Measurements from ENCODE around the gene PTPRT.

PTPRT gene

DNA sequence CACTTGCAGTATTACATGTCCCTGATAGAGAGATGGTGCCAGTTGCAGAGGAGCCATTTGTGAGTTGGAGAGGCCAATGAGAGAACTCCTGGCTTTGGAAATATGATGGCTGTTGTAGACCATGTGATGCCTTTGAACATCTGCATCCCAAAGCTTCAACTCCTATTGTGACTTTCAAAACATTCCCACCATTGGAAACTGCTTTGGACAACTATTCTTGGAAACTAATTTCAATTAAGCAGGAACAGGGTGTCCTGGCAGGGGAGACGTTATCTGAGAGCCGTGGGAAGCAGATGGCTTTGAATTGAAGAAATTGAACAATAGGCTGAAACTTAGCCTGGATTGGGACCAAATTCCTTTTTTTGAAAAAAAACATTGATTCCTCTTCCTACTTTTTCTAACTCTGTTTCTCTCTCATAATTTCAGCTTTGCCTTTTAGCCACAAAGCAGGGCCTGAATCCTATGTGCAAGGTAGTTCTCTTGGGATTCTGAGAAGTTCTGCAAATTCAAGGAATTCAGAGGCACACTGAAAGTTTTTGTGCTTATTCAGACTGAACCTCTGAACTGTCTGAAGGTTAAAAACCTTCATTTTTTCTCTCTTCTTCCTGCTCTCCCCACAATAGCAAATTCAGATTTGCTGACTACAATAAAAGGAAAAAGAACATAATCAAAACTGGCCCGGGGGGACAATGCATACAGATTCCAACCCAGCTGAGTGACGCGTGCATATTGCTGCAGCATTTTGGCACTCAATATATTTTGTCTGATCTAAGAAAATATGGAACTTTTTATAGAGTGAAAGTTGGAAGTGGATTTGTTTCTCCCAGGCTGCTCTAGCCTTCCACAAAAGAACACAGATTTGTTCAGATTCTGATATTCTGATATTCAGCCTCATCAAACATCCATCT, 851.2 kb downstream of the PTPRT start:
- peak in 2 of 58 donors; percentile 4 to 36 for DNase-seq

DNA sequence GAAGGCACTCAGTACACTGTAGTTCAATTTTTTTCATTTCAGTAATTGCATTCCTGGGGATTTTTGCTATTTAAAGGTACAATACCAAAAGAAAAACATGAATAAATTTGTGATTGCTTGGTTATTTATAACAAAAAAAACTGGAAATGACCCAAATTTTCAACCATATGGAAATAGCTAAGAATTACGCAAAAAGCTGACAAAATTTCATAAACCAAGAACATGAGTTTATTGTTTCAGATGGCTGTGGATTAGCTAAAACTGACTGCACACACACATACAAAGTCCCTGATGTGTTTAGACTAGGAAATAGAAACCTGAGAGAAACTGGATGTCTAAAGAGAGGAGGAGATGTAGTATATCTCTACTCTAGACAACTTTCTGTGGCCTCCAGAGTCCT, 853.1 kb downstream of the PTPRT start:
- no peak for DNase-seq

DNA sequence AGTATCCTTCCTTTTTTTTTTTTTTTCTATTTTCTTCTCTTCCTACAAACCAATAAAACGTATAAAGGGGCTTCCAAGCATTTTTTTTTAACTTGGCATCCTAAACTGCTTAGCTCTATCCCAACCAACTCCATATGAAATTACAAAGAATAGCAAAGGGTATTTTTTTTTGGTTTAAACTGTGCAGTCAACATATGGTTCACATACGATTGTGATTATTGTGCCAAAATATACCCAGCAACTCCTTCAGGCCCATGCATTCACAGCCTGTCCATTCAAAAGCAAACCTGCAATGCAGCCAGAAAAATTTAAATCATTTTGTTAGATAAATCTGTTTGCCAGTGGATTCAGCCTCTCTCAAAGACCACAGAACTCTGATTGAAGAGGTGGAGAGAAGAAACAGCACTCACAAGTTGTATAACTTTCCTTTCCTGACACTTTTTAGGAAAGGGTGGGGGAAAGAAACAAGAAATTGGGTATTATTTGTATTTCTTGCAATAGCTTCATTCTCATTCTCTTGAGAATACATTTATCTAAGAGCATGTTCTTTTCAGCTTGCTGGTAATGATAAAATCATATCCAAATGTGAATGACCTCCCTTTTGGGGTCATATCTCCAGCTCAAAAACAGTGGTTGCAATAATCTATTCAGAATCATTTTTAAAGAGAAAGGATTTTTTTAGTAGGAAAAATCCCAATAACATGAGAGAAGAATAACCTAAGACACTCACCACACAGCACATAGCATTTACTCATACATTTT, 870.3 kb downstream of the PTPRT start:
- DNase-seq = peak in 1 of 58 donors; percentile 7

DNA sequence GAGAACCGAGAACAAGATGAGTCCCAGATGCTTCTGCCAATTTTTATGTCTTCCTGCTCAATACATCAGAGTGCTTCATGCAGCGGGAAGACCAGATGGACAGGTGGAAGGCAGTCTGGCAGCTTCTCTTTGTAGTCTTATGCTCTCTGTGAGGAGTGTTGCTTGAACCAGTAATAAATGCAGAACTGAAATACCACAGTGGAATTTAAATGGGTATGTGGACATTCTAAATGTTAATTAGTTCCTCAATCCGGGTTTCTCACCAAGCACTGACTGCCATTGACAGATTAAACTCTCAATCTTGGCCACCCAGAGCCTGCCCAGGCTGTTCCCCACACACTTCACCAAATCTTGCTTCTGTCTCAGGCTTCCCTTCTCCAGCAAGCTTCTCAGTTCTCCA, 876.0 kb downstream of the PTPRT start:
- DNase-seq = no peak

- no peak for DNase-seq
Measured at GRCh38 chr20:42309050-42309449, 880.7 kb downstream of the PTPRT start.

DNA sequence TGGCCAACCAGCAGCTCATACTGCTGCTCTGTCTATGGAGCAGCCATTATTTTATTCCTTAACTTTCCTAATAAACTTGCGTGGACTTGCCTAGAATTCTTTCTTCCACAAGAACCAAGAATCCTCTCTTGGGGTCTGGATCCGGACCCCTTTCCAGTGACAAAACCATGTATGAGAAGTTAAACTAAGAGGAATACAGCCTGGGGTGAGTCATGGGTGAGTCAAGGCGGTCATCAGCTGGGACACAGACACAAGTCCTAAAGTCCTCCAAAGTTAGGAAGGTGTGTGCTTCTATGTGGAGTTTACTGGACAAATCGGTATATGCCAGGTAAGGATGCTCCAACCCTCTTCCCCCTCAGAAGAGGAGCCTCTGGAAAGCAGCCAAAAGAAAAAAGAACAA, 881.5 kb downstream of the PTPRT start:
- no peak for DNase-seq

- no peak for DNase-seq
Measured at GRCh38 chr20:42295592-42295991, 894.1 kb downstream of the PTPRT start.

- DNase-seq = no peak
Measured at GRCh38 chr20:42294976-42295375, 894.7 kb downstream of the PTPRT start.

DNA sequence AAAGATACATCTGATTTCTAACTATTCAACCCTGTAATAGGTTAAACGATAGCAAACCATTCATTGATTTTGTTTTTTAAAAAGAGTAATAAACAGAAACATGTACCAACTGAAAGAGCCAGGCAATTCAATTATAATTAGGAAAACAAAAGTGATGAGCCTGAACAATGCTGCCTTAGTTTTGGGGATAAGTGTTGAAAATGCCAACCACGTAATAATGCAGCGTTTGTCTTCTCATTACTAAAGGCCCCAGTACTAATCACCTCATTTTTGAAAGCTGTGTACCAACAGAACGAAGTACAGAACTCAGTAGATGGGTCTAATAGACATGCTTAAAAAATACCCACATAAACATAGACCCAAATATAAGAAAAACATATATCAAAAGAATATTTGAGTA, 907.9 kb downstream of the PTPRT start:
- peak in 2 of 58 donors; percentile 2 to 17 for DNase-seq

- DNase-seq = peak in 43 of 58 donors; percentile 2 to 44 (median 22)
Measured at GRCh38 chr20:42276718-42277602, 912.7 kb downstream of the PTPRT start.

- DNase-seq = no peak
Measured at GRCh38 chr20:42274986-42275385, 914.7 kb downstream of the PTPRT start.

GRCh38 chr20:42272516-42272915, 917.2 kb downstream of the PTPRT start:
- no peak for DNase-seq

DNA sequence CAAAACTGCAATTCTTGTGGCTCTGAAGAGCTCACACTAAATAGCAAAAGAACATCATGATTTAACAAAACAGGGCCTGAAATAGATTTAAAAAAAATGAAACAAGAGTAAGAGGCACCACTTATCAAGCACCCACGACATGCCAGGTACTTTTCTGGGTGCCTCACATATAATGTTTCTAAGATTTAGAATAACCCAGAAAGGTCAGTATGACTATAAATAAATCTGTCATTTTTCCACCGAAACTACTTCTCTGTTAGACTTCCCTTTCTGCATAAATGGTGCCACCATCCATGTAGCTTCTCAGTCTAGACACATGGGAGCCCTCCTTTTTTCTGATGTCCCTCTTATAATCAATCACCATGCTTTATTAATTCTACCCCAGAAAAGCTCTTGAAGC, 919.2 kb downstream of the PTPRT start:
- DNase-seq = no peak

DNA sequence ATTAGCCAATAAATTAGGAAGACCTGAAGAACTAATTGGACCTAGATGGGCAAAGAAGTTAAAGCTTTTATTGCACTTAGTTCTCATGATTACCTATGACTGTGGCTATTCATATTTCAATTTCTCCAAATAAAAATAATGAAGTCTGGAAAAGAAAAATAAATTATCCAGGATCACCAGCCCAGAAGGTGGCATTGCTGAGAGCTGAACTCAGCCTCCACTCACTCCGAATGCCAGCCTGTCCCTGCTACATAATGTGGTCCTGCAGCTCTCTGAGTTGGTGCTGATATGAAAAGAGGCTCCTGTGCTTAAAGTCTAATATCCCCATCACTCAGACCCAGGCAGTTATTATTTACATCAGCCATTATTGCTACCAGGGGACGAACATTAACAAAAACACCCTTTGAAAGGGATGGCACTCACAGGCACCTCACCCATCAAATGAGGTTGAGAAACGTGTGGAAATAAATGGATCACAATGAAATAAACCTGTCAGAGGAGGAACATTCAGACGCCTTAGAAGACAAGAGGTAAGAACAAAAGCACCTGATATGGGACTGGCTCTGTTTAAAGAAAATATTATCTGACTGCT, 921.8 kb downstream of the PTPRT start:
- DNase-seq = peak in 3 of 58 donors; percentile 2

DNA sequence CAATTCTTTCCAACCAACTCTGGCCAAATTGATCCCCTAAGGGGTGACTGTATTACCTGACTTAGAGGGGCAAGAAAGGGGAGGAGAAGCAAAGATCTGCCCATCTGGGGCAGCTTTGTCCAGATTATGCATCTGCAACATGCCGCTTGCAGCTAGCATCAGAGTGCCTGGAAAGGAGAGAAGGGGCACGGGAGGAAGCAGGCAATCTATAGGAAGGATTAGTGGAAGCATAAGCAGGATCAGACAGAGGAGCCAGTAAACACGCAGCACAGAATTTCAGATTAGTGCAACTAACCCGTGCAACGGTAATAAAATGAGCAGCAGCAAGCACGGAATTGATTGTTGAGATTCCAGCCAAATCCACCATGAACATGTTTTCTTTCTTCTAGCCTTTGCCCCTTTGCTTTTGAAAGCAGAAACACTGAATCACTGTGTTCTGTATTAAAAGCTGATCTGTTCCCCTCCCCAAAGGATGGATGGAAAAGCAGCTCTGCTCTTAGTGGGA, 927.9 kb downstream of the PTPRT start:
- no peak for DNase-seq

DNA sequence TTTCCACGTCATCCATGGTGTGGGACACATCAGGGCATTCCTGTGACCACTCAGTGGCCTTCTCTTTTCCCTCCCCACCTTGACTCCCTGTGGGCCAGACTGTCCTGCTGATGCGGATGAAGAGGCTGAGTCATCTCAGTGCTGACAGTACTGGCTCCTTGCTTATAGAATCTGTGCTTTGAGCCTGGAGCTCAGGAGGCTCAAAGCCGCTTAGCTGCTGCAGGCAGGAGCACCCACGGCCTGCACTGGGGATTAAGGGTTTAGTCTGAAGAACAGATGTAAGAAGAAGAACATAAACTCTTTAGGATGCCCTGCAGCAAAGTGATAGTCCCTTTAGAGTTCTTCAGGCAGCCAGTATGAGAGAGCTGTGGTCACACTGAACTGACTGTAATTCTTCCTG, 929.5 kb downstream of the PTPRT start:
- no peak for DNase-seq

- DNase-seq = no peak
Measured at GRCh38 chr20:42259389-42259788, 930.3 kb downstream of the PTPRT start.

DNA sequence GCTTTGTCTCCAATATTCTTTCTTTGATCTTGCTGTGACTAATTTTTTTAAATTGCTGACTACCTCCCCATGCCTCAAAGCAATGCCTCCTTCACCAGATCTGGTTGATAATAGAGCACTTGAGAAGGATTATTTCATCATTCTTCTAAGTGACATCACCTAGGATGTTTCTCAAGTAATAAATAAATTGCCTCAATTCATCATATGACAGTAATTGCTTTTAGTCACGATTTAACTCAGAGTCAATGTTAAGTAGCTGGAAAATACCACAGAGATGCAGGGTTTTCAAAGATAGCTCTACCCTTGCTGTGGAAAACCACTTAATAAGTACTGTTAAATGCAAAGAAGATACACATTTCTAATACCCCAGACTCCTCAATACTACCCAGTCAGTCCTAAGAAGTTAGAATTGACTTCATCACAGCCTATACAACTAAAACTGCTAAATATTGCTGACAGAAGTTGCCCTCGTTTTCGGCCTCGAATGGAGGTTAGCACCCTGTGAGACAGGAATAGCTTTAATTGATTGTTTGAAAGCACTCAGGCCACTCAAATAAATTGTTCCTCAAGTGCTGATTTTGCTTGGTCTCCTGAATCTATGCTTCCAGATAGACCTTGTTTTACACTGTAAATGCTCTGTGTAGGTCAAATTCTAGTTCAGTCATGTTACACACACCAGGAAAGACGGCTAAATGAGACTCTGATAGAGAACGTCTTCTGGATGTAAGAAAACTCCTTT, 931.0 kb downstream of the PTPRT start:
- no peak for DNase-seq

GRCh38 chr20:42255821-42256220, 933.9 kb downstream of the PTPRT start:
- peak in 2 of 58 donors; percentile 7 to 57 for DNase-seq

DNA sequence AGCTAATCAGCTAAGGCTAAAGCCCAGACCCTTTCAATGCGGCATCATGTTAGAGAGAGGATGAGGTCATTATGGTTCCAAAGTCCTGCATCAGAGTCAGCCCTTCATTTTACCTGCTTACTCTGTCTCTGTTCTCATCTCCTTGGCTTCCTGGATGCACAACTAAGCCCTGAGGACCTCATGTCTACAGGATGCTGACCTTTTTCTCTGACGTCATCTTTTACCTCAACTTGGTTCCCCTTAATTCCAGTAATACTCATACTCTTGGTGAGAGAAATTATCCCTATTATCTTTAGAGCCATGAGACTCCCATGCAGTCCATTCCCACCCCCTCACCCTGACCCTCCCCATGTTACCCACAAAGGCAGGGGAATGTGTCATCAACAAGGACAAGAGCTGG, 935.0 kb downstream of the PTPRT start:
- no peak for DNase-seq

Measured in anterior cingulate cortex (tissue), 58 donors.